Suprapubic skin (tissue), 4 donors: ENCODE measurements around the gene TRIM46. TPM values are rescaled to one million over a fixed set of nuclear protein-coding genes. Genes with fewer than 3 reads are reported as not detected.

Experiments
- DNase-seq, 2 donors: peaks; one replicate each; pipeline ENCODE4 v3.0.0-alpha.2; 2019; ENCODE audit warnings: low spot score in 2 of 2
- H3K27ac ChIP-seq: fragments of 200-600 bp; sonication (generic); one replicate; pipeline ENCODE4 v1.5.1; 2019
- H3K27me3 ChIP-seq: fragments of 200-600 bp; sonication (generic); one replicate; pipeline ENCODE4 v1.5.1; 2019
- H3K36me3 ChIP-seq: fragments of 200-600 bp; sonication (generic); one replicate; pipeline ENCODE4 v1.5.1; 2019
- H3K4me1 ChIP-seq: fragments of 200-600 bp; sonication (generic); one replicate; pipeline ENCODE4 v1.5.1; 2019
- H3K4me3 ChIP-seq: fragments of 200-600 bp; sonication (generic); one replicate; pipeline ENCODE4 v1.5.1; 2019; ENCODE audit warnings: mild to moderate bottlenecking
- H3K9me3 ChIP-seq: fragments of 200-600 bp; sonication (generic); one replicate; pipeline ENCODE4 v1.5.1; 2019
- EP300 ChIP-seq: sonication (generic); formaldehyde crosslinking; IDR thresholded peaks from one replicate; pipeline ENCODE4 v1.6.1; 2017; ENCODE audit warnings: antibody characterized with exemption
- POLR2A ChIP-seq, 2 donors: fragments of 450-650 bp; IDR thresholded peaks; one replicate each; pipeline ENCODE4 v1.6.1; 2017; ENCODE audit warnings: antibody characterized with exemption in 2 of 2, mild to moderate bottlenecking in 2 of 2, moderate library complexity in 2 of 2
- POLR2AphosphoS5 ChIP-seq, 3 donors: sonication (generic); formaldehyde crosslinking; IDR thresholded peaks; one replicate each; pipeline ENCODE4 v1.6.1; 2017; ENCODE audit warnings: antibody characterized with exemption in 3 of 3
- WGBS: methylation state at CpG from one replicate; pipeline ENCODE4 v1.1.5; 2018; 5-methylcytosine and 5-hydroxymethylcytosine counted together
- total RNA-seq, 4 donors: library from RNA; depleted of rRNA; stranded (reverse); fragments of >200 nt; gene quantifications; one replicate each; pipeline ENCODE4 v1.1.0, GENCODE V29; 2016
- TF ChIP-seq, protein P1 (sequence below), 2 donors: fragments of 200-600 bp in 1 of 2; fragments of 450-650 bp in 1 of 2; sonication (generic) in 1 of 2; IDR thresholded peaks; one replicate each; pipeline ENCODE4 v1.5.1; 2016 to 2019; ENCODE audit warnings: antibody characterized with exemption in 2 of 2, mild to moderate bottlenecking in 1 of 2, moderate library complexity in 1 of 2

TRIM46 gene
- total RNA-seq, 4 donors from 2014 or later = 0.34 to 0.80 TPM; not detected in 2

DNA sequence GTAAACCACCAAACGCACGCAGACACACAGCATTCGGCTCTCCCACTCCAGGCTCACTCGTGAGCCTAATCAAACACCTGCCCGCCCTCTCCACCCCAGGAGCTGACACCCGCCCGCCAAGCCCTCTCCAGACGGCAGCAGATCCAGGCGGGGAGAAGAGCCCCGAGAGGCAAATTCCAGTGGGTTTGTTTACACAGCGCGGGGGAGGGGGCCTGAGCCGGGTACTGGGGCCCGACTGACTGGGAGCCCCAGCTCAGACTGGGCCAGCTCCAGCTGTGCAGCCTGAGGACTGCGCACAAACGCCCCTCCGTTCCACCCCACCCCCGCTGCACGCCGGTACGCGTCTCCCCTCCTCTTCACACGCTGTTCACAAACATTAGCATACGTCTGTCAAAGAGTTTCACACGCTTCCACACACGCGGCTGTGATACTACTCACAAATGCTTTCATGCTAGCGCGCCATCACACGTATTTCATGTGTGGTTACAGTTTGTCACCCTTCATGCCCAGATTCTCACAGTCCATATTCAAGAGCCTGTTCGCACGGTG is 47.0 kb upstream of the TRIM46 start:
- 0% methylated on average over 21 of the region's 32 CpGs for WGBS
- DNase-seq = peak in 1 of 2 donors; percentile 83
- peak overlapping the region; percentile 83 for H3K4me3 ChIP-seq

DNA sequence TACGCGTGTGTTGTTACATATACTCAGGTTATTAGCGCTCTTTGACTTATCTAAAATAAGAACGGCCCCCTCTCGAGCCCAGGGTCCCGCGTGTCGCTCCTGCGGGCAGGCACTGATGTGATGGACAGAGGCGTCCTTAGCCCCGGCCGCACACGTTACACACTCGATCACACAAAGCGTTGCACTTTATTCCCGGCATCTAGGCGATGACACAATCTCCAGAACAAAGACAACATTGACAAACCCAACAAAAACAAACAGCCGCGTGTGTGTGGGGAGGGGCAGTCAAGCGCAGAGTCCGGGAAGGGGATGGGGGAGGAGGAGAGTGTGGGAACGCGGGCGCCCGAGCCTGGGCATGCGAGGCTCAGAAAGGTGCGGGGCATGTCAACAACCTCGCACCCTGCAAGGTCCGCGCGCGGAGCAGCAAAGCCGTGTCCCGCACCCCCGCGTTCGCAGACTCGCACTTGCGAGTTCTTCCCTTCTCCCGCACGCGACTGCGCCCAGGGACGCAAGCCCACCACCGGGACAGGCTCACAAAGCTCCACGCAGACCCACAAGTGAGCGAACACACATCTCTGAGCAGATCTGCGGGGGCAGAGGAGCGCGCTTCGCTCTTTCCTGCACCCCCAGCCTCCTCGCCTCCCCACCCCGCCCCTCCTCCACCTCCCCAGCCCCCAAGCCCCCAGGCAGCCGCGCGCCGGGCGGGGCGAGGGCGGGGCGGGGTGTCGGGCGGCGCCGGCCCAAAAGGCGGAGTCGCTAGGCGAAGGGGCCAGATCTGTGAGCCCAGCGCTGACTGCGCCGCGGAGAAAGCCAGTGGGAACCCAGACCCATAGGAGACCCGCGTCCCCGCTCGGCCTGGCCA is 46.3 kb upstream of the TRIM46 start, which contains the start of gene EFNA1:
EFNA1 (plus strand) TSS at position 772 of the 862 bp plus-strand sequence. CDS start 102 bp downstream, outside the sequence.
- Histone ChIP-seq H3K36me3 (peaks cover 11% of the 10 kb centered on the region), H3K4me3 (peak within 1 kb of the TSS; percentile 83), H3K9me3 (no peaks in the 10 kb centered on the region), H3K27me3 (no peaks in the 10 kb centered on the region), H3K27ac (peak within 1 kb of the TSS; percentile 100), H3K4me1 (peaks cover 80% of the 10 kb centered on the region)
- 0% methylated on average over 48 of the region's 76 CpGs for WGBS
- TF ChIP-seq POLR2AphosphoS5 (IDR thresholded peaks at IDR 0.05) (no peak), POLR2A (IDR thresholded peaks at IDR 0.05) (peak in 1 of 2 donors; percentile 21), EP300 (no peak)
- TF ChIP-seq, protein P1, sequence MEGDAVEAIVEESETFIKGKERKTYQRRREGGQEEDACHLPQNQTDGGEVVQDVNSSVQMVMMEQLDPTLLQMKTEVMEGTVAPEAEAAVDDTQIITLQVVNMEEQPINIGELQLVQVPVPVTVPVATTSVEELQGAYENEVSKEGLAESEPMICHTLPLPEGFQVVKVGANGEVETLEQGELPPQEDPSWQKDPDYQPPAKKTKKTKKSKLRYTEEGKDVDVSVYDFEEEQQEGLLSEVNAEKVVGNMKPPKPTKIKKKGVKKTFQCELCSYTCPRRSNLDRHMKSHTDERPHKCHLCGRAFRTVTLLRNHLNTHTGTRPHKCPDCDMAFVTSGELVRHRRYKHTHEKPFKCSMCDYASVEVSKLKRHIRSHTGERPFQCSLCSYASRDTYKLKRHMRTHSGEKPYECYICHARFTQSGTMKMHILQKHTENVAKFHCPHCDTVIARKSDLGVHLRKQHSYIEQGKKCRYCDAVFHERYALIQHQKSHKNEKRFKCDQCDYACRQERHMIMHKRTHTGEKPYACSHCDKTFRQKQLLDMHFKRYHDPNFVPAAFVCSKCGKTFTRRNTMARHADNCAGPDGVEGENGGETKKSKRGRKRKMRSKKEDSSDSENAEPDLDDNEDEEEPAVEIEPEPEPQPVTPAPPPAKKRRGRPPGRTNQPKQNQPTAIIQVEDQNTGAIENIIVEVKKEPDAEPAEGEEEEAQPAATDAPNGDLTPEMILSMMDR (IDR thresholded peaks at IDR 0.05) = no peak
- peak; percentile 83 for DNase-seq

More for the DNA sequence above, 47.0 kb upstream of the TRIM46 start:
- TF ChIP-seq POLR2AphosphoS5 (IDR thresholded peaks at IDR 0.05) = no peak
- TF ChIP-seq, protein P1 (IDR thresholded peaks at IDR 0.05) = no peak
- no peak for TF ChIP-seq EP300
- no peak for TF ChIP-seq POLR2A (IDR thresholded peaks at IDR 0.05)
- Histone ChIP-seq H3K36me3 (peaks cover 4% of the 10 kb centered on the region), H3K27me3 (no peaks in the 10 kb centered on the region), H3K4me1 (peaks cover 73% of the 10 kb centered on the region), H3K27ac (peak overlapping the region; percentile 100), H3K9me3 (no peaks in the 10 kb centered on the region)

DNA sequence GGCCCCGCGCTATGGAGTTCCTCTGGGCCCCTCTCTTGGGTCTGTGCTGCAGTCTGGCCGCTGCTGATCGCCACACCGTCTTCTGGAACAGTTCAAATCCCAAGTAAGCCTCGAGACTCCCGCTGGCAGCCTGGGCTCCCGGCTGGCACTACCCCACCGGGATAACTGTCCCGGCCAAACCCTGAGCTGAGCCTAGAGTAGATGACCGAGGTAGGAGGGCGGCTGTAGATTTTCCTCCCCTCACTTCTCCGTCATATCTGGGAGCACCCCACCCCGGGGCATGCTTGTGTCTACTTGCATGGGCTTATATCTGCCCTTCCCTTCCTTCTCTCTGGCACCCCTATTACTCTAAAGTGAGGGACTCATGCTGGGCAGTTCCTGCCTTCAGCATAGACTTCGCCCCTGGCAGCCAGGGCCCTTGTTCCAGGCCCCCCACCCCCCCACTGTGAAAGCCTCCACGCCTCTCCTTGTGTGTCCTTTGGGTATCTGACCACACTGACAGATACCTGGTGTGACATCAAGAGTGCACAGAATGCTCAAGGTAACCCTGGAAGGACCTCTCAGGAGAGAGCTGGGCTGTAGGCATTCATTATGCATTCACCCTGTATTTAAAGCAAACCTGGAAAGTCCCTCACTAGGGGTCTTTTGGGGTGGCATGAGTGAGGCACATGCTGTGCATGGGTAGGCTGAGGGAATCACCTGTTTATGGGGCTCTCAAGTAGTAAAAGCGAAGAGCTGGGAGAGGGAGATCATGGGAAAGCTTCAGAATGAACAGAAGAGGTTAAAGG is 45.5 kb upstream of the TRIM46 start:
- Histone ChIP-seq H3K9me3 (no peaks in the 10 kb centered on the region), H3K4me3 (peak overlapping the region; percentile 83), H3K36me3 (peaks cover 18% of the 10 kb centered on the region), H3K4me1 (peaks cover 88% of the 10 kb centered on the region), H3K27me3 (no peaks in the 10 kb centered on the region), H3K27ac (peak overlapping the region; percentile 100)
- 5% methylated on average over 10 of the region's 17 CpGs for WGBS
- TF ChIP-seq POLR2A (IDR thresholded peaks at IDR 0.05) (peak in 1 of 2 donors; percentile 51), POLR2AphosphoS5 (IDR thresholded peaks at IDR 0.05) (peak in 1 of 3 donors; percentile 10)
- TF ChIP-seq, protein P1 (IDR thresholded peaks at IDR 0.05) = no peak
- DNase-seq = no peak

DNA sequence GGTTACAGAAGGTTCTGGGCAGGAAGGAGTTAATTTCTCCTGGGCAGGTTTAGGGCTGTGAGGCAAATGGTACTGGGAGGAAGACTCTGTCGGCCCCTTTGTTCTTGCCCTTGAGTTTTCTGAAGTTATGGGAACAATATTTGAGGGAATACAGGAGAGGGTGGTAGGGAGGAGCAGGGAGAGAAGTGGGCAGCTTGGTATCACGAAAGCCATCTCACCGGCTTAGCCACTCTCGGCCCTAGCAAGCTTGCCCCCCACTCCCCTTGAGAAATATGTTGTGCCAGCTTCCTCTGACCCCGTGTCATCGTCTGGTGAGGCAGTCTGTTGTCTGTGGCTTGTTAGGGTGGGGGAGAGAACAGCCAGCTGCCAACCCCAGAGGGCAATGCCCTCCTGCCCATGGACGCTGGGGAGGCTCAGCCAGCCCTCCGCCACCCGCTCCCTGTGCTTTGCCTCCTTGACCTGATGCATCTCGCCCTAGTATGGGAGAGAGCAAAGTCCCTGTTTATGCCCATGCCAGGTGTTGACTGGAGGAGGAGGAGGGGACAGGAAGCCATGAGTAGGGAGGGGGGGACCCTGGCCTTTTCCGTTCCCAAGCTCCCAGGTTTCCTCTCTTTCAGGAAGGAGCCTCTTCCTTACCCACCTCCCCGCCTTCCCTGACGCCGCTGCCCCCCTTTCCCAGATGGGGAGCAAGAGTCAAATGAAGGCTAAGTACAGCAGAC is 44.7 kb upstream of the TRIM46 start:
- Histone ChIP-seq H3K27ac (peak overlapping the region; percentile 100), H3K4me1 (peaks cover 95% of the 10 kb centered on the region), H3K9me3 (no peaks in the 10 kb centered on the region), H3K36me3 (peaks cover 25% of the 10 kb centered on the region), H3K4me3 (peak overlapping the region; percentile 83), H3K27me3 (no peaks in the 10 kb centered on the region)
- 7% methylated on average over 14 of the region's 14 CpGs for WGBS
- DNase-seq = no peak
- TF ChIP-seq, protein P1 (IDR thresholded peaks at IDR 0.05) = no peak
- TF ChIP-seq POLR2AphosphoS5 (IDR thresholded peaks at IDR 0.05) (no peak), EP300 (no peak), POLR2A (IDR thresholded peaks at IDR 0.05) (no peak)
